Daoy (cell line): ENCODE results near the gene MASP2. TPM values are rescaled to one million over a fixed set of nuclear protein-coding genes. Genes with fewer than 3 reads are reported as not detected.
"Not testable (repeated sequence)": the region's sequence is repeated elsewhere in the genome, so short reads cannot be mapped to it uniquely, and the experiment has no call there.

Experiments used
- DNase-seq: peaks from one replicate; pipeline ENCODE4 v3.0.0-alpha.2; 2015; ENCODE audit warnings: low read depth
- total RNA-seq: library from RNA; depleted of rRNA; stranded (reverse); fragments of >200 nt; shearing (Covaris generic); gene quantifications from 2 replicates; pipeline ENCODE4 v1.2.3, GENCODE V29; 2014

MASP2 gene
- total RNA-seq, 1 experiment from 2014 or later = not detected

DNA sequence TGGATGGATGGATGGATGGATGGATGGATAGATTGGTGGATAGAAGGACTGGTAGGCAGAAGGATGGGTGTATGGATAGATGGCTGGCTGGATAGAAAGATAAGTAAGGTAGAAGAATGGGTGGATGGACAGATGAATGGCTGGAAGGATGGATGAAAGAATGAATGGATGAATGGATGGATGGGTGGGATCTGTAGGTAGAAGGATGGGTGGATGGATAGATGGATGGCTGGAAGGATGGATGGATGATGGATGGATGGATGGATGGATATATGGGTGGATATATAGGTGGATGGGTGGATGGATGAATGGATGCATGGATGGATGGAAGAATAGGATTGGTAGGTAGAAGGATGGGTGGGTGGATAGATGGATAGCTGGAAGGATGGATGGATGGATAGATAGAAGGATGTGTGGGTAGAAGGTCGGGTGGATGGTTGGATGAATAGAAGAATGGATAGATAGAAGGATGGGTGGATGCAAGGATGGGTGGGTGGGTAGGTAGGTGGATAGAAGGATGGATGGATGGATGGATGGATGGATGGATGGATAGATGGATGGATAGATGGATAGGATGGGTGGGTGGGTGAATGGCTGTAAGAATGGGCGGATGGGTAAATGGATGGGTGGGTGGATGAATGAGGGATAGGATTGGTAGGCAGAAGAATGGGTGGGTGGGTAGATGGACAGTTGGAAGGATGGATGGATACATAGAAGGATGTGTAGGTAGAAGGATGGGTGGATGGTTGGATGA is 7.5 kb downstream of the MASP2 start:
- no peak for DNase-seq

DNA sequence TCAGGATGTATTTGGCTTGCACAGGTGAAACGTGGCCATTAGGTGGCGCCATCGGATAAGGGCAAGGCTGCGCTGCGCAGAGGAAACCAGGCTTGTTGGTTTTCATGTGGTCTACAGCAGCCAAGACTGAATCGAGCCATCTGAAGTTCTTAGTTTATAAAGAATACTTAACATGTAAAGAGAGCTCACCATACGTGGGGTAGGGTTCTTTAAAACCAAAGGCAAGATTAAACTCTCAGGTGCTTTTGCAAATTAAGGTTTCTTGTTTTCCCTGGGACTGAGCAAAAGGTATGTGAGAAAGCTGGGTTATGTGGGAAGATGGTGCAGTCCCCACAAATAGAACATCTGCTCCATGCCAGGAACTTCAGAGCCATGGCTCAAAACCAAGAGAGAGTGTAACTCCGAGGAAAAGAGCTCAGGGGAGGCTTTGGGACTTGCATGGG is 9.3 kb downstream of the MASP2 start:
- DNase-seq = peak; percentile 86

GRCh38 chr1:11037019-11037739 is 9.9 kb downstream of the MASP2 start:
- DNase-seq = not testable (repeated sequence)

DNA sequence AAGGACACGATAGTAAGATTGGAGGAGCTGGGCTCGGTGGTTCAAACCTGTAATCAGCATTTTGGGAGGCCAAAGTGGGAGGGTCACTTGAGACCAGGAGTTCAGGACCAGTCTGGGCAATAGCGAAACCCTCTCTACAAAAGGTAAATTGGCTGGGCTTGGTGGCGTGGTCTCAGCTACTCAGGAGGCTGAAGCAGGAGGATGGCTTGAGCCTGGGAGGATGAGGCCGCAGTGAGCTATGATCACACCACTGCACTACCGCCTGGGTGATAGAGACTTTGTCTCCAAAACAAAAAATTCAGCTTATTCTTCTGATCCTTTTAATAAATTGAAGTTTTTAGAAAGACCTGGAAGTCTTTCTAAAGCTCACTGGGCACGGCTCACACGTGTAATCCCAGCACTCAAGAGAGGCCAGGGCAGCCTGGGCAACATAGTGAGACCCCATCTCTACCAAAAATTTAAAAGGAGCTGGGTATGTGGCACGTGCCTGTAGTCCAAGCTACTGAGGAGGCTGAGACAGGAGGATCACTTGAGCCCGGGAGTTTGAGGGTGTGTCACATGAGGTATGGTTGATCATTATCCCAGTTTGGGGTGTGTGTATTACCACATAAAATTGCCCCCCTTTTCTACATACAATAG is 15.3 kb downstream of the MASP2 start:
- no peak for DNase-seq

DNA sequence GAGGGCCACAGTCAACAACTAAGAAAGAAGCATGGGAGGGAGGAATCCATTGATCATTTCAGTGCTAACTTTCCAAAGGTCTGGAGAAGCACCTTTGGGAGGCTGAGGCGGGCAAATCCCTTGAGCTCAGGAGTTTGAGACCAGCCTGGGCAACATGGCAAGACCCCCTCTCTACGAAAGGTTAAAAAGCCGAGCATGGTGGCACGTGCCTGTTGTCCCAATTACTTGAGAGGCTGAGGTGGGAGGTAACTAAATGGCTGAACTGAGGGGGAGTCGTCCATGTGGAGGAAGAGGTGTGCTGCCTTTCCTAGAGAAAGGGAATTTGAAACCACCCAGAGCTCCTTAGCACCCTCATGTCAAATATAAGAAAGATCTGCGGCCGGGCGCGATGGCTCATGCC is 16.2 kb downstream of the MASP2 start:
- no peak for DNase-seq

GRCh38 chr1:11028018-11028417 is 19.0 kb downstream of the MASP2 start:
- no peak for DNase-seq

GRCh38 chr1:11027316-11027715 is 19.7 kb downstream of the MASP2 start:
- no peak for DNase-seq

DNA sequence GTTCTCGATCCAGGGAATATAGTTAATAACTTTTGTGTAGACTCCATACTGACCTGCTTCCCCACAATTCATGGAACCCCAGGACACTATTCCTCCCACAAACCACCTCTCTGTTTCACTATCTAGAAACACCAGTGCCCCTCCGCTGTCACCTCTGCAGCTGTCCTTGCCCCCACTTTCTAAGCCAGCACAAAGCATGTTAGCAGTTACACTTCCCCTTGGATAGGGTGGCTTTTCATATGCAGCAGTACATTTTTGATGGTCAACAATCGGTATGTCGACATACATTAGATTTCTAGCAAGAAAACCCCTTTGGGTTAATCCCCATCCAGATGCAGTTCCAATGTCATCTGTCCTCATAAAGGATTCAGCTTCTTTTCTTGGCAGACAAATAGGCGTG is 20.1 kb downstream of the MASP2 start:
- DNase-seq = no peak

- DNase-seq = no peak
Measured at GRCh38 chr1:11026052-11026451, 21.0 kb downstream of the MASP2 start.

DNA sequence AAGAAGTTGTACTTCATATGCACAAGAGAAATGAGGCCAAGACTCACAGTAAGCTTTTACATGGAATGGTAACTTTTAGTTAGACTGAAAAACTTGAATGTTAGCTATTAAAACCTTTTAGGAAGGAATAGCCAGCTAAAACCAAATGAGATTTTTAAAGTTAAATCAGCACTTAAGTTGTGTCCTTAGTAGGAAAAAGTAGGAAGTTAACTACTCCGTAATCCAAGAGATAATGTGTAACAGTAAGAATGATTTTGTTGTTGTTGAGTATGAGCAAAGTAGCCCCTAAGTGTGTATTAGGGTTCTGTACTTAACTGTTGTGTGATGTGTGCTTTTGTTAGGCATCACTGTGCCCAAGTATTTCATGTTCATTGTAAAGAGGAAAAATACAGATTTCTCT is 21.4 kb downstream of the MASP2 start:
- no peak for DNase-seq

- DNase-seq = no peak
Measured at GRCh38 chr1:11024874-11025203, 22.2 kb downstream of the MASP2 start.

GRCh38 chr1:11024154-11024873 is 22.7 kb downstream of the MASP2 start:
- no peak for DNase-seq

GRCh38 chr1:11023201-11023600 is 23.8 kb downstream of the MASP2 start:
- DNase-seq = no peak

- DNase-seq = no peak
Measured at GRCh38 chr1:11019971-11020370, 27.1 kb downstream of the MASP2 start.

- not testable (repeated sequence) for DNase-seq
Measured at GRCh38 chr1:11019358-11019757, 27.7 kb downstream of the MASP2 start.

GRCh38 chr1:11013160-11013531 is 33.9 kb downstream of the MASP2 start:
- no peak for DNase-seq

DNA sequence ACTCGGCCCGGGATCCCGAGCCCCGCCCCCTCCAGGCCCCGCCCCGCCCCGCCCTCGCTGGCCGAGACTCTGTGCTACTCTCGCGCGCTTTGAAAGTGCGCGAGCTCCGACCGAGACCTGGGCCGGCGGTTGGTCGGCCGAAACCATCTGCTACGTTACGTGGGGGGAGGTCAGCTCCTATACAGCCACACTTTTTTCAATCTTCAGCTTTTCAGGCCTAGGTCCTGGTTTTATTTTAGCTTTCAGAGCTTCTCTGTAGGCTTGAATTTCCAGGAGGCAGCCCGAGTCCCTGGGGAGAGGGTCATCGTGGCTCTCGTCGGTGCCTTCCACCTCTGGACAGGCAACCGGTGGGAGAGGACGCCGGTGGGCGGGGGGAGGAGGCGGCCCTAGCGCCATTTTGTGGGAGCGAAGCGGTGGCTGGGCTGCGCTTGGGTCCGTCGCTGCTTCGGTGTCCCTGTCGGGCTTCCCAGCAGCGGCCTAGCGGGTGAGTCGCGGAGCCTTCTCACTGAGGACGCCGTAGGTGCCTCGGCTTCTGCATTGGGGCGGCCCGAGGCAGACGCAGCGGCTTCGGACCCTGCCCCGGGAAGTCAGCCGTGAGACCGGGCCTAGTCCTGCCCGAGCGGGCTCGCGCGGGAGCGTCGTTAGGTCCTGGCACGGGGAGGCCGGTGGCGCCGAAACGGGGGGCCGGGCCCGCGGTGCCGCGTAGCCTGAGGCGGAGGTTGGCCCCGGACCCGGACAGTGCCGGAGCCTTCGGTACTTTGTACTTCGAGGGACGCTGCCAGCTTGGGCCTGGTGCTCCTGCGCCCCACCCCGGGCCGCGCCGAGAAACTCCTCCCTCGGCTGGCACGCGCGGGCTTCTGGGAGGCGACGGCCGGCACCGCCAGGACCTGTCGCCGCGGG is 34.5 kb downstream of the MASP2 start, which contains the start of gene TARDBP:
TSS of gene TARDBP (plus strand) at position 395 of the 900 bp plus-strand sequence. CDS start 1,074 bp downstream, outside the sequence.
- DNase-seq = peak; percentile 94

- DNase-seq = no peak
Measured at GRCh38 chr1:11000526-11000925, 46.5 kb downstream of the MASP2 start.

GRCh38 chr1:10996100-10996499 is 50.9 kb downstream of the MASP2 start:
- DNase-seq = no peak

DNA sequence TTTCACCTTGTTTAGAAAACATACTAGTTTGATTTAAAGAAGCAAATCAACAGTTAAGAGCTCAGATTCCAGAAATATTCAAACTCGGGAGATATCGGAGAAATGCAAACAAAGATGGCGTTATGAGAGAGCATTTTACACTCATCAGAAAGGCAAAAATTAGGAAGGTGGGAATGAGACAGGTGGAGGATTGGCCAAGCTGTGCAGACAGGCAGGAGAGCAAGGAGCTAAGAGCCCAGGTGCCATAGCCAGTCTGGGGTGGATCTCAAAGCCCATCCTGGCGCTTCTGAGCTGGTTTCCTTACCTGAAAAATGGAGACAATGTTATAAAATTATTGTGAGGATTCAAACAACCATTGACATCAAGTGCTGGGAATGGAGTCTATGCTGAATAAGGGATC is 54.2 kb downstream of the MASP2 start:
- DNase-seq = no peak

GRCh38 chr1:10992004-10992403 is 55.0 kb downstream of the MASP2 start:
- DNase-seq = not testable (repeated sequence)
